Right kidney (tissue), 9 donors: ENCODE data around the gene VPS13D.

Experiments
- DNase-seq: peaks from one replicate; pipeline ENCODE4 v3.0.0-alpha.2; 2016
- long read RNA-seq, 8 donors: transcript quantifications; one replicate each; lab custom pipeline, GENCODE V29; 2026

Gene VPS13D
- long read RNA-seq, donor 1, partial matches to known transcripts, result 0 of 1 reads
- long read RNA-seq, donor 1, other reads (novel, unspliced or antisense), result 0 of 1 reads
- long read RNA-seq, donor 2, result 0 reads
- long read RNA-seq, donor 3, result 0 reads
- long read RNA-seq, donor 4, partial matches to known transcripts, result 0 of 1 reads
- long read RNA-seq, donor 4, other reads (novel, unspliced or antisense), result 0 of 1 reads
- long read RNA-seq, donor 5, result 0 reads
- long read RNA-seq, donor 6, result 0 reads
- long read RNA-seq, donor 7, partial matches to known transcripts, result 25 of 25 reads
- long read RNA-seq, donor 7, other reads (novel, unspliced or antisense), result 0 of 25 reads
- long read RNA-seq, donor 8, partial matches to known transcripts, result 10 of 10 reads
- long read RNA-seq, donor 8, other reads (novel, unspliced or antisense), result 0 of 10 reads

GRCh38 chr1:12229835-12230548 is at the start of gene VPS13D:
VPS13D (plus strand) TSS chr1:12230030; CDS start chr1:12234267, 4,237 bp downstream.
- DNase-seq, result peak; percentile 63

- DNase-seq, result no peak
These were observed 49.5 kb upstream of the VPS13D start for GRCh38 chr1:12180315-12180714.

GRCh38 chr1:12180903-12181302 is 48.9 kb upstream of the VPS13D start:
- DNase-seq, result no peak

DNA sequence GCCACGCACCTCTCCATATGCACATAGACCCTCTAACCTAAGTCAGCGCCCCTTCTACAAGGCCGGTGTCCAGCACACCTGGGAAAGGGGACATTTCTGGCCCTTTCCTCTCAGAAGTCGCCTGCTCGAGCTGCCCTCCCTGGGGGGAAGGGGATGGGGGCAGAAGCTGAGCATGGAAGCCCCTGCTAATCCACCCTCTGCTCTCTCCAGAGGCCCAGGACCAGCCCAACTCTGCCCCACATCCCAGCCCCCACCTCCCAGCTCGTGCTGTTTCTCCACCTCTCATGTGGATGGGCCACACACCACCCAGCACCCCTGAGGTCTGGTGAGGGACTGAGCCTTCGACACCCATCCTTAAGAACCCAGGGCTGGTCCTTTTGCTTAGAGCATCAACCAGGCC is 48.3 kb upstream of the VPS13D start:
- DNase-seq, result no peak

DNA sequence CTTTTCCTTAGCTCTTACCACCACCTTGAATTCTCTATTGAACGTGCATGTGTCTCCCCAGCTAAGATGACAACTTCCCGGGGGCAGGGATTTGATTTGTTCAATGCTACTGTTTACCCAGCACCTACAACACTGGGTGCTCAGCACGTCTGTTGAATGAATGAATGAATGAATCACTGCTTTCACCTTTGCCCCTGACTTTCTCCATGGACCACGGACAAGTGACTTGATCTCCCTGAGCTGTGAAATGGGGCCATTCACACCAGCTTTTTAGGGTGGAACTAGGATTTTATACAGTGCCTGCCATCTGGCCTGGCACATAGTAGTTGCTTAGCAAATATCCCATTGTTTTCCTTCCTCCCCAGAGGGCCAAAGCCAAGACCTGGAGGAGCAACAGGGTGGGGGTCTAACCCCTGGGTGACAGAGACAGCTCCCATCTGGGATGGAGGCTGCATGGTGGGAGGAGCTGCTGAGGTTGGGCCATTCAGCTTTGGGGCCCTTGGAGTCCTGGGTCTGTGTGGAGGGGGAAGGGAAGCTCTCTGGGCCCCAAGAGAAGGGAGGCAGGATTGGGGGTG is 47.3 kb upstream of the VPS13D start:
- DNase-seq, result no peak

DNA sequence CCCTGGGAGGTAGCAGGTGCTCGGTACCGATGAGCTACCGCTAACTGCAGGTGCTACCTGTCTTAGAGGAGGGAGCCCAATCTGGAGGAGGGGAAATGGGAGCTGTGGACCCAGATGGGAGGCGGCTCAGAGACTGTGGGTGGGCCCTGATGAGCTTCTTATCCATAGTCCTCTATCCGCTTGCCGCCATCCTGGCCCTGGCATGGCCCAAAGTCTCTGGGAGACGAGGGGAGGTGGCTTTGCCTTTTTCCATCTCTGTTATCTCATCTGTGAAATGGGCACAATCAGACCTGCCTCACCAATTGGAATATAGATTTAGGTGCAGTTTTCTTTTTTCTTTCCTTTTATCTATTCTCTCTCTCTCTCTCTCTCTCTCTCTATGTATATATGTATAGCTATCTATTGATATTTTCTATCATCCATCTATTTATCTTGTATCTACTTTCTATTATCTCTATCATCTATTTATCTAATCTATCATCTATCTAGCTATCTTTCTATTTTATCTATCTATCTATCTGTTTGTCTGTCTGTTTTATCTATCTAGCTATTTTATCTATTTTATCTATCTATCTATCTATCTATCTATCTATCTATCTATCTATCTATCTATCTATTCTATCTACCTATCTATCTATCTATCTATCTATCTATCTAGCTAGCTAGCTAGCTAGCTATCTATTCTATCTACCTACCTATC is 46.6 kb upstream of the VPS13D start:
- DNase-seq, result no peak

GRCh38 chr1:12184008-12184681 is 45.7 kb upstream of the VPS13D start:
- DNase-seq, result no peak

- no peak for DNase-seq
These were observed 44.6 kb upstream of the VPS13D start for GRCh38 chr1:12185036-12185917.

GRCh38 chr1:12185918-12186678 is 43.7 kb upstream of the VPS13D start:
- DNase-seq, result no peak

- DNase-seq, result no peak
These were observed 43.2 kb upstream of the VPS13D start for GRCh38 chr1:12186679-12186985.

GRCh38 chr1:12188115-12188514 is 41.7 kb upstream of the VPS13D start:
- no peak for DNase-seq

GRCh38 chr1:12188657-12189327 is 41.0 kb upstream of the VPS13D start:
- DNase-seq, result no peak

DNA sequence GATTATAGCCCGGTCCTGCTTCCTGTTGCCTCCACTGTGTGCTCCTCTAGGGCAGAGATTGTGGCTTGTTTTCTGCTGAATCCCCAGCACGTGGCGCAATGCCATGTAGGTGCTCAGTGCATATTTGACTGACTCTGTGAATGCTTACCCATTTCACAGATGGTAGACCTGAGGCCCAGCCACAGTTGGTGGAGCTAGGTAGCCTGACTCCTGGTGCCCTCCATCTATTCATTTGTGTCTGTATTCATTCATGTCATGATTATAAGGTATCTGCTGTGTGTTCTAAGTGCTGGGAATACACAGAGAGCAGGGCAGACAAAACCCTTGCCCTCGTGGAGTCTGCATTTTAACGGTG is 40.5 kb upstream of the VPS13D start:
- no peak for DNase-seq

- DNase-seq, result no peak
These were observed 38.4 kb upstream of the VPS13D start for GRCh38 chr1:12191242-12192032.

GRCh38 chr1:12194666-12195216 is 35.1 kb upstream of the VPS13D start:
- no peak for DNase-seq

DNA sequence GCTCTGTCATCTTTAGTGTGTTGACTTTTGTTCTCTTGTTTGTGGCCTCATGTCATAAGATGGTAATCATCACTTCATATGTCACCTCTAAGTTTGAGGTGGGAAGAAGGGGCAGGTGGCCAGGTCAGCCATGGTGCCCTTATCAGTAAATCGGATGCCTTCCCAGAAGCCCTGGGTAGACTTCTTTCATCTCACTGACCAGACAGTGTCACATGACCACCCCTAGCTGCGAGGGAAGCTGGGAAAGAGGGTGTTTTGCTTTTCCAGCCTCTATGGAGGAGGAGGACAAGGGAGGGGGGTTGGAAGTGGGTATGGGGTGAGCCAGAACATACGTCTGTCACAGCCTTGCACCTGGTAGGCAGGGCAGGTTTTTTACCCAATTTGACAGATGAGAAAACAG is 34.4 kb upstream of the VPS13D start:
- no peak for DNase-seq

DNA sequence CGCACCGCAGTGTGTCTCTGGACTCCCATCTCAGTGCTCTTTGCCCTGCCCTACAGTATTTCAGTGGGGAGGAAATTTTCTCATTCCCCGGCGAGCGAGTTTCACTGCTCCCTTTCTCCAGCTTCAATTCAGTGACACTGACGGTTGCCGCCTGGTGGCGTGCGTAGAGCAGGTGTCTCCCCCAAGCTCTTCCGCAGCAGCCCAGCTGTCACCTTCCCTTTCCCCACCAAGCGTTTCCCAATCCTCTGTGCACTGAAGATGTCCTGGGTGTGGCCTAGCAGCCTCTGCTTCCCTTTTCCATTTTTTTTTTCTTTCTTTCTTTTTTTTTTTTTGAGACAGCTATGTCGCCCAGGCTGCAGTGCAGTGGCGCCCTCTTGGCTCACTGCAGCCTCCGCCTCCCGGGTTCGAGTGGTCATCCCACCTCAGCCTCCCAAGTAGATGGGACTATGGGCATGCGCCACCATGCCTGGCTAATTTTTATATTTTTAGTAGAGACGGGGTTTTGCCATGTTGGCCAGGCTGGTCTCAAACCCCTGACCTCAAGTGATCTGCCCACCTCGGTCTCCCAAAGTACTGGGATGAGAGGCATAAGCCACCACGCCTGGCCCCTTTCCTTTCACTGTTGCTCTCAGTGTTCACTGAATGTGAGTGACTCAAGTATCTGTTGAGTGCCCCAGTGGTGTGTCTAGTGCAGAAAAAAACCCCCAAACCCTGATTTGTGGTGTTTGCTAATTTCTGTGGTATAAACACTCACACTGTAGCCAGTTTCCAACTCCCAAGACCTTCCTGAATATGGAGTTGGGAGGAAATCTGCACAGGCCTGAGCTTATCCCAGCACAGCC is 33.0 kb upstream of the VPS13D start:
- no peak for DNase-seq

DNA sequence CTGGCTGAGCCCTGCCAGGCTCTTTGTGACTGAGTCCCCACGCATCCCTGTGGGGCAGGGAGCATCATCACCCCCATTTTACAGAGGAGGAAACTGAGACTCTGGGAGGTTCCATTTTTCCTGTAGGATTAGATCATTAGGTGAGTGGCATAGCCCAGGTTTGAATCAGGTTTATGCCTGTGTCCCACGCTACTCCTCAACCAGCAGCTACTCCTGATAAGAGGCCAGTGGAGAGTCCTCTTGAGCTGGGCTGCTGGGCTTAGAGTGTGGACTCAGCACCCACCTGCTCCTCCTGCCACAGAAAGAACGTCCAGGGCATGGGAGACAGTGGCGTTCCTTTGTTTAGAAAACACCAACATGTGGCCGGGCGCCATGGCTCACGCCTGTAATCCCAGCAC is 32.3 kb upstream of the VPS13D start:
- no peak for DNase-seq
